GM19035 (cell line): ENCODE data around the gene AMDHD1.

Experiments
- ATAC-seq: cut with Tn5 transposase; IDR thresholded peaks from one replicate; pipeline ENCODE4 v1.9.1; 2021; ENCODE audit not compliant: unreplicated experiment

Gene AMDHD1

GRCh38 chr12:95995238-95996031 lies 52.3 kb downstream of the AMDHD1 start:
- ATAC-seq = no peak

GRCh38 chr12:95996034-95996658 lies 53.0 kb downstream of the AMDHD1 start, which contains the start of gene HAL:
HAL (minus strand) TSS chr12:95996344; CDS start chr12:95995910, 434 bp downstream.
- ATAC-seq = no peak

GRCh38 chr12:95997276-95997675 lies 54.1 kb downstream of the AMDHD1 start:
- ATAC-seq = no peak

GRCh38 chr12:95997911-95998510 lies 54.9 kb downstream of the AMDHD1 start:
- no peak for ATAC-seq

GRCh38 chr12:95998611-95999286 lies 55.6 kb downstream of the AMDHD1 start:
- peak; percentile 89 for ATAC-seq

GRCh38 chr12:95999484-95999883 lies 56.4 kb downstream of the AMDHD1 start:
- ATAC-seq = no peak

GRCh38 chr12:96000858-96001257 lies 57.7 kb downstream of the AMDHD1 start:
- ATAC-seq = no peak

- ATAC-seq = no peak
Measured at GRCh38 chr12:96006727-96007126, 63.6 kb downstream of the AMDHD1 start.

GRCh38 chr12:96007729-96008128 lies 64.6 kb downstream of the AMDHD1 start:
- ATAC-seq = no peak

- ATAC-seq = no peak
Measured at GRCh38 chr12:96014943-96015599, 71.9 kb downstream of the AMDHD1 start.

GRCh38 chr12:96015672-96016071 lies 72.5 kb downstream of the AMDHD1 start:
- ATAC-seq = no peak
